Effector memory CD4-positive, alpha-beta T cell (primary cell): ENCODE data around the gene LTF.
"Not testable (repeated sequence)": the region's sequence is repeated elsewhere in the genome, so short reads cannot be mapped to it uniquely, and the experiment has no call there.

ENCODE experiments used
- DNase-seq, 3 donors: peaks; one replicate each; pipeline ENCODE4 v3.0.0-alpha.2; 2020
- H3K27ac ChIP-seq: 2 replicates; pipeline ENCODE4 v1.7.0; 2013; ENCODE audit warnings: mild to moderate bottlenecking, low read length, moderate library complexity; ENCODE audit not compliant: insufficient read depth, poor library complexity, severe bottlenecking
- H3K27me3 ChIP-seq: replicated peaks from 2 replicates; pipeline ENCODE4 v1.7.0; 2013; ENCODE audit warnings: mild to moderate bottlenecking, low read length; ENCODE audit not compliant: insufficient read depth, control insufficient read depth, poor library complexity, severe bottlenecking
- H3K36me3 ChIP-seq: 2 replicates; pipeline ENCODE4 v1.7.0; 2013; ENCODE audit warnings: mild to moderate bottlenecking, low read length, moderate library complexity; ENCODE audit not compliant: control insufficient read depth, insufficient read depth
- H3K4me1 ChIP-seq: 2 replicates; pipeline ENCODE4 v1.7.0; 2013; ENCODE audit warnings: low read length, mild to moderate bottlenecking; ENCODE audit not compliant: control insufficient read depth, insufficient read depth, poor library complexity, severe bottlenecking
- H3K4me3 ChIP-seq: 2 replicates; pipeline ENCODE4 v1.7.0; 2013; ENCODE audit warnings: low read length, low read depth, mild to moderate bottlenecking; ENCODE audit not compliant: insufficient read depth, poor library complexity, severe bottlenecking
- H3K9me3 ChIP-seq: 2 replicates; pipeline ENCODE4 v1.7.0; 2013; ENCODE audit warnings: mild to moderate bottlenecking, low read length, moderate library complexity; ENCODE audit not compliant: control insufficient read depth

The LTF gene

GRCh38 chr3:46406788-46407611 is 57.7 kb downstream of the LTF start, which contains the start of the genes CCR5AS and CCRL2:
Gene CCR5AS, minus strand, starts transcription at chr3:46407066.
Gene CCRL2, plus strand, starts transcription at chr3:46407259. Its CDS starts 821 bp downstream, at chr3:46408080.
- H3K36me3 ChIP-seq, result no peaks in the 10 kb centered on the region
- H3K9me3 ChIP-seq, result no peaks in the 10 kb centered on the region
- H3K27me3 ChIP-seq, result no peaks in the 10 kb centered on the region
- H3K27ac ChIP-seq, result no peak within 1 kb of the TSS
- peaks cover 6% of the 10 kb centered on the region for H3K4me1 ChIP-seq
- peak in 2 of 3 donors; percentile 3 to 14 for DNase-seq
- peak within 1 kb of the TSS; percentile 12 for H3K4me3 ChIP-seq

GRCh38 chr3:46406443-46406787 is 58.3 kb downstream of the LTF start:
- Histone ChIP-seq H3K4me1 (peaks cover 6% of the 10 kb centered on the region), H3K4me3 (no peak overlapping the region), H3K36me3 (no peaks in the 10 kb centered on the region), H3K9me3 (no peaks in the 10 kb centered on the region), H3K27ac (no peak overlapping the region), H3K27me3 (no peaks in the 10 kb centered on the region)
- DNase-seq, result no peak

- Histone ChIP-seq H3K4me3 (no peak overlapping the region), H3K36me3 (no peaks in the 10 kb centered on the region), H3K4me1 (peaks cover 6% of the 10 kb centered on the region), H3K9me3 (no peaks in the 10 kb centered on the region), H3K27ac (no peak overlapping the region), H3K27me3 (no peaks in the 10 kb centered on the region)
- DNase-seq, result no peak
Measured at GRCh38 chr3:46405301-46406019, 59.2 kb downstream of the LTF start.

- H3K4me3 ChIP-seq, H3K27me3 ChIP-seq, H3K36me3 ChIP-seq, H3K9me3 ChIP-seq, DNase-seq, H3K4me1 ChIP-seq, H3K27ac ChIP-seq: not testable (repeated sequence)
Measured at GRCh38 chr3:46402902-46403301, 61.8 kb downstream of the LTF start.

- Histone ChIP-seq H3K27ac (no peak overlapping the region), H3K4me1 (no peaks in the 10 kb centered on the region), H3K27me3 (no peaks in the 10 kb centered on the region), H3K4me3 (no peak overlapping the region), H3K36me3 (no peaks in the 10 kb centered on the region), H3K9me3 (no peaks in the 10 kb centered on the region)
- no peak for DNase-seq
Measured at GRCh38 chr3:46401579-46401978, 63.1 kb downstream of the LTF start.

- no peak for DNase-seq
- Histone ChIP-seq H3K4me3 (no peak overlapping the region), H3K4me1 (no peaks in the 10 kb centered on the region), H3K27me3 (no peaks in the 10 kb centered on the region), H3K9me3 (no peaks in the 10 kb centered on the region), H3K27ac (no peak overlapping the region), H3K36me3 (no peaks in the 10 kb centered on the region)
Measured at GRCh38 chr3:46400846-46401245, 63.9 kb downstream of the LTF start.

- H3K27me3 ChIP-seq, result no peaks in the 10 kb centered on the region
- no peak for DNase-seq
- H3K4me1 ChIP-seq, result no peaks in the 10 kb centered on the region
- H3K36me3 ChIP-seq, result no peaks in the 10 kb centered on the region
- H3K27ac ChIP-seq, result no peak overlapping the region
- no peaks in the 10 kb centered on the region for H3K9me3 ChIP-seq
- H3K4me3 ChIP-seq, result no peak overlapping the region
Measured at GRCh38 chr3:46400000-46400734, 64.5 kb downstream of the LTF start.

- H3K4me3 ChIP-seq, result no peak overlapping the region
- no peak for DNase-seq
- H3K36me3 ChIP-seq, result no peaks in the 10 kb centered on the region
Measured at GRCh38 chr3:46399557-46399956, 65.1 kb downstream of the LTF start.

GRCh38 chr3:46399098-46399497 is 65.6 kb downstream of the LTF start:
- Histone ChIP-seq H3K27ac (no peak overlapping the region), H3K9me3 (no peaks in the 10 kb centered on the region), H3K4me3 (no peak overlapping the region), H3K36me3 (no peaks in the 10 kb centered on the region), H3K4me1 (no peaks in the 10 kb centered on the region), H3K27me3 (no peaks in the 10 kb centered on the region)
- no peak for DNase-seq

More at GRCh38 chr3:46399557-46399956, 65.1 kb downstream of the LTF start:
- no peaks in the 10 kb centered on the region for H3K9me3 ChIP-seq
- no peaks in the 10 kb centered on the region for H3K4me1 ChIP-seq
- no peak overlapping the region for H3K27ac ChIP-seq
- H3K27me3 ChIP-seq, result no peaks in the 10 kb centered on the region
